A673 (cell line): ENCODE data around the gene SYNJ2BP.

Experiments used
- EZH2 ChIP-seq: fragments of 200-600 bp; sonication (generic); IDR thresholded peaks from 2 replicates; pipeline ENCODE4 v1.6.1; 2017; ENCODE audit warnings: borderline replicate concordance, low read depth, mild to moderate bottlenecking, mixed read lengths, antibody characterized with exemption, low read length; ENCODE audit not compliant: poor library complexity, severe bottlenecking
- TF ChIP-seq, protein P1 (sequence below): fragments of 300-800, 200-600 bp; sonication (generic); conservative IDR thresholded peaks from 2 replicates; pipeline ENCODE4 v1.5.1; 2017; ENCODE audit warnings: low read depth, mild to moderate bottlenecking, antibody characterized with exemption, low read length, moderate library complexity, mixed read lengths

DNA sequence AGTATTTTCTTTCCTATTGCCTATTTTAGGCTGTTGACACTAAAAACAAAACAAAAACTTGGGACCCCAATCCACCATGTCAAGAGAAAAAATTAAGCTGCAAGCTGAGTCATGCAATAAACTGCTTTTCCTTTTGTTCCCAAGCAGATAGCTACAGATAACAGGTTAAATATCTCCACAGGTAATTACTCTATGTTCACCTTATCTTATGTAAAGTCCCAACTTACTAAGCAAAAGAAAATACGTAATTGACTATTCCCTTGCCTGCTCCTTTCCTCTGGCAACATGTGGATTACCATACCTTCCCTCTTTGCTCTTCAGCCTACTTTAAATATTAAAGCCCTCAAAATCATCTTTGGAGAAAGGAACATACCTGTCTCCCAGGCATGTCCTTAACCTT lies 38.2 kb downstream of the SYNJ2BP start:
- TF ChIP-seq, protein P1, sequence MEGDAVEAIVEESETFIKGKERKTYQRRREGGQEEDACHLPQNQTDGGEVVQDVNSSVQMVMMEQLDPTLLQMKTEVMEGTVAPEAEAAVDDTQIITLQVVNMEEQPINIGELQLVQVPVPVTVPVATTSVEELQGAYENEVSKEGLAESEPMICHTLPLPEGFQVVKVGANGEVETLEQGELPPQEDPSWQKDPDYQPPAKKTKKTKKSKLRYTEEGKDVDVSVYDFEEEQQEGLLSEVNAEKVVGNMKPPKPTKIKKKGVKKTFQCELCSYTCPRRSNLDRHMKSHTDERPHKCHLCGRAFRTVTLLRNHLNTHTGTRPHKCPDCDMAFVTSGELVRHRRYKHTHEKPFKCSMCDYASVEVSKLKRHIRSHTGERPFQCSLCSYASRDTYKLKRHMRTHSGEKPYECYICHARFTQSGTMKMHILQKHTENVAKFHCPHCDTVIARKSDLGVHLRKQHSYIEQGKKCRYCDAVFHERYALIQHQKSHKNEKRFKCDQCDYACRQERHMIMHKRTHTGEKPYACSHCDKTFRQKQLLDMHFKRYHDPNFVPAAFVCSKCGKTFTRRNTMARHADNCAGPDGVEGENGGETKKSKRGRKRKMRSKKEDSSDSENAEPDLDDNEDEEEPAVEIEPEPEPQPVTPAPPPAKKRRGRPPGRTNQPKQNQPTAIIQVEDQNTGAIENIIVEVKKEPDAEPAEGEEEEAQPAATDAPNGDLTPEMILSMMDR: no peak
- TF ChIP-seq EZH2: no peak
